IMR-90 (cell line): Measurements from ENCODE around the gene BPI. TPM values are rescaled to one million over a fixed set of nuclear protein-coding genes. Genes with fewer than 3 reads are reported as not detected.
A peak's percentile ranks its signal among the peaks of the same experiment; 100 is the strongest.

Source experiments
- ATAC-seq: fragments of 200-7000 bp; cut with Tn5 transposase; 2 replicates; pipeline ENCODE4 v1.9.1; 2020; ENCODE audit warnings: low read depth, mild to moderate bottlenecking, moderate library complexity
- BruUV-seq: library from RNA; stranded (reverse); fragments of 400-500 nt; replicated peaks from 2 replicates; lab custom pipeline; 2021; lab: Mats Ljungman, UMichigan
- CTCF ChIA-PET: fragments of 300-600 bp; formaldehyde crosslinking; extraction: SDS; loops from one replicate; lab custom pipeline; 2021; ENCODE audit warnings: antibody characterized with exemption; lab: Yijun Ruan, JAX
- POLR2A ChIA-PET: fragments of 300-600 bp; sonication (Branson Sonifier 250); formaldehyde crosslinking; loops from one replicate; lab custom pipeline; 2022; ENCODE audit warnings: antibody characterized with exemption; ENCODE audit not compliant: unreplicated experiment; lab: Charles Lee
- DNase-seq: peaks from one replicate; pipeline ENCODE4 v3.0.0; 2013
- H2AFZ ChIP-seq: replicated peaks from 2 replicates; pipeline ENCODE3; 2013; ENCODE audit warnings: low read length, mild to moderate bottlenecking; ENCODE audit not compliant: poor library complexity
- H2AK5ac ChIP-seq: 2 replicates; pipeline ENCODE4 v1.6.1; 2013; ENCODE audit warnings: low read depth, low read length, inconsistent platforms
- H2AK9ac ChIP-seq: replicated peaks from 2 replicates; pipeline ENCODE3; 2013; ENCODE audit warnings: mild to moderate bottlenecking, low read depth, low read length, moderate library complexity; ENCODE audit not compliant: poor library complexity
- H2BK120ac ChIP-seq: 2 replicates; pipeline ENCODE4 v1.6.1; 2013; ENCODE audit warnings: low read depth, low read length, inconsistent platforms
- H2BK15ac ChIP-seq: 3 replicates; pipeline ENCODE4 v1.6.1; 2013; ENCODE audit warnings: low read depth, low read length, inconsistent platforms
- H2BK20ac ChIP-seq: 2 replicates; pipeline ENCODE4 v1.6.1; 2013; ENCODE audit warnings: low read depth, mild to moderate bottlenecking, inconsistent platforms, low read length, moderate library complexity
- H2BK5ac ChIP-seq: 2 replicates; pipeline ENCODE4 v1.6.1; 2013; ENCODE audit warnings: mild to moderate bottlenecking, low read depth, low read length, inconsistent platforms; ENCODE audit not compliant: poor library complexity, severe bottlenecking
- H3K14ac ChIP-seq: replicated peaks from 2 replicates; pipeline ENCODE4 v1.6.1; 2013; ENCODE audit warnings: low read depth, low read length, inconsistent platforms
- H3K18ac ChIP-seq: 2 replicates; pipeline ENCODE4 v1.6.1; 2013; ENCODE audit warnings: low read depth, low read length, control low read depth
- H3K23ac ChIP-seq: 2 replicates; pipeline ENCODE4 v1.6.1; 2013; ENCODE audit warnings: low read depth, low read length, inconsistent platforms
- H3K27ac ChIP-seq: 2 replicates; pipeline ENCODE4 v1.5.1; 2013; ENCODE audit warnings: mild to moderate bottlenecking, control low read depth, low read length; ENCODE audit not compliant: insufficient read depth
- H3K27me3 ChIP-seq: 2 replicates; pipeline ENCODE4 v1.6.1; 2013; ENCODE audit warnings: low read length; ENCODE audit not compliant: control insufficient read depth, insufficient read depth
- H3K36me3 ChIP-seq: 2 replicates; pipeline ENCODE4 v1.6.1; 2013; ENCODE audit warnings: low read length, mixed read lengths; ENCODE audit not compliant: control insufficient read depth, insufficient read depth
- H3K4ac ChIP-seq: 2 replicates; pipeline ENCODE4 v1.6.1; 2013; ENCODE audit warnings: low read depth, low read length, inconsistent platforms
- H3K4me1 ChIP-seq: 2 replicates; pipeline ENCODE4 v1.6.1; 2013; ENCODE audit warnings: low read length, mixed read lengths; ENCODE audit not compliant: control insufficient read depth, insufficient read depth
- H3K4me2 ChIP-seq: 2 replicates; pipeline ENCODE4 v1.6.1; 2013; ENCODE audit warnings: low read depth, mild to moderate bottlenecking, control low read depth, low read length, moderate library complexity
- H3K4me3 ChIP-seq: 2 replicates; pipeline ENCODE4 v1.5.1; 2013; ENCODE audit warnings: low read depth, mild to moderate bottlenecking, control low read depth, low read length, moderate library complexity; ENCODE audit not compliant: insufficient read depth
- H3K56ac ChIP-seq: 2 replicates; pipeline ENCODE4 v1.6.1; 2013; ENCODE audit warnings: low read length, inconsistent platforms; ENCODE audit not compliant: insufficient read depth; ENCODE audit errors: extremely low read depth
- H3K79me1 ChIP-seq, 2 experiments: 2 replicates each; pipeline ENCODE4 v1.6.1; 2013; ENCODE audit warnings: low read length in 2 of 2, inconsistent platforms in 1 of 2, low read depth in 1 of 2
- H3K9ac ChIP-seq: 2 replicates; pipeline ENCODE4 v1.6.1; 2013; ENCODE audit warnings: low read depth, low read length, control low read depth
- H3K9me1 ChIP-seq: 2 replicates; pipeline ENCODE4 v1.6.1; 2013; ENCODE audit warnings: low read length, inconsistent platforms; ENCODE audit not compliant: insufficient read depth
- H3K9me3 ChIP-seq: 2 replicates; pipeline ENCODE4 v1.6.1; 2013; ENCODE audit warnings: low read length; ENCODE audit not compliant: control insufficient read depth, insufficient read depth
- H4K20me1 ChIP-seq: 2 replicates; pipeline ENCODE4 v1.6.1; 2013; ENCODE audit warnings: low read length, inconsistent platforms; ENCODE audit not compliant: insufficient read depth
- H4K5ac ChIP-seq: 2 replicates; pipeline ENCODE4 v1.6.1; 2013; ENCODE audit warnings: mild to moderate bottlenecking, low read depth, low read length, control low read depth
- H4K8ac ChIP-seq, 2 experiments: 2 replicates each; pipeline ENCODE4 v1.6.1; 2013; ENCODE audit warnings: low read depth in 2 of 2, low read length in 2 of 2, control low read depth in 1 of 2, inconsistent platforms in 1 of 2
- H4K91ac ChIP-seq: 2 replicates; pipeline ENCODE4 v1.6.1; 2013; ENCODE audit warnings: low read depth, low read length, inconsistent platforms; ENCODE audit not compliant: insufficient read depth
- CEBPB ChIP-seq: IDR thresholded peaks from 2 replicates; pipeline ENCODE4 v1.6.1; 2012; ENCODE audit warnings: low read depth, low read length, improper control_type of control experiment
- MAFK ChIP-seq: IDR thresholded peaks from 2 replicates; pipeline ENCODE4 v1.6.1; 2012; ENCODE audit warnings: low read depth, low read length, improper control_type of control experiment
- MAZ ChIP-seq: IDR thresholded peaks from 2 replicates; pipeline ENCODE4 v1.6.1; 2012; ENCODE audit warnings: low read depth, mild to moderate bottlenecking, low read length, improper control_type of control experiment, moderate library complexity, borderline replicate concordance
- RFX5 ChIP-seq: IDR thresholded peaks from 2 replicates; pipeline ENCODE4 v1.8.0; 2012; ENCODE audit warnings: low read depth, mild to moderate bottlenecking, low read length, moderate library complexity
- SMC3 ChIP-seq: fragments of 150-350 bp; IDR thresholded peaks from 2 replicates; pipeline ENCODE4 v1.6.1; 2016; ENCODE audit warnings: low read depth, mild to moderate bottlenecking, antibody characterized with exemption, low read length, moderate library complexity
- WGBS, 2 experiments: methylation state at CpG; one replicate each; pipeline versions ENCODE4 v1.1.5 to v1.1.7; 2013; ENCODE audit warnings: missing lambda C conversion rate in 2 of 2; ENCODE audit not compliant: insufficient read length in 1 of 2; ENCODE audit errors: extremely low coverage in 2 of 2; 5-methylcytosine and 5-hydroxymethylcytosine counted together
- dilution Hi-C: fragments of 300-500 bp; cut with HindIII; formaldehyde crosslinking; loops from one replicate; pipeline ENCODE4 v1.14.3; 2018; ENCODE audit warnings: low sequenced_read_pairs; ENCODE audit not compliant: unreplicated experiment
- in situ Hi-C: fragments of 300-500 bp; cut with MboI; formaldehyde crosslinking; loops from 3 replicates; pipeline ENCODE4 v1.14.3; 2019; ENCODE audit warnings: low sequenced_read_pairs, inconsistent platforms, mixed read lengths
- intact Hi-C: fragments of 100-400 bp; cut with micrococcal nuclease; formaldehyde crosslinking; loops from 2 replicates; pipeline ENCODE4 v1.10.0; 2022
- polyA plus RNA-seq, 3 experiments: library from polyadenylated mRNA; depleted of rRNA; stranded (reverse); fragments of >200 nt; gene quantifications; 2 replicates each; pipeline ENCODE4 v1.2.3, GENCODE V29; 2012; ENCODE audit warnings: low replicate concordance in 1 of 3
- total RNA-seq: library from RNA; depleted of rRNA; stranded (reverse); fragments of >200 nt; gene quantifications from 2 replicates; pipeline ENCODE4 v1.2.3, GENCODE V29; 2012

The BPI gene
- total and polyA plus RNA-seq, 2 of the 4 experiments (the other 2 are of a cell fraction), result 0.05 TPM; not detected in 1

DNA sequence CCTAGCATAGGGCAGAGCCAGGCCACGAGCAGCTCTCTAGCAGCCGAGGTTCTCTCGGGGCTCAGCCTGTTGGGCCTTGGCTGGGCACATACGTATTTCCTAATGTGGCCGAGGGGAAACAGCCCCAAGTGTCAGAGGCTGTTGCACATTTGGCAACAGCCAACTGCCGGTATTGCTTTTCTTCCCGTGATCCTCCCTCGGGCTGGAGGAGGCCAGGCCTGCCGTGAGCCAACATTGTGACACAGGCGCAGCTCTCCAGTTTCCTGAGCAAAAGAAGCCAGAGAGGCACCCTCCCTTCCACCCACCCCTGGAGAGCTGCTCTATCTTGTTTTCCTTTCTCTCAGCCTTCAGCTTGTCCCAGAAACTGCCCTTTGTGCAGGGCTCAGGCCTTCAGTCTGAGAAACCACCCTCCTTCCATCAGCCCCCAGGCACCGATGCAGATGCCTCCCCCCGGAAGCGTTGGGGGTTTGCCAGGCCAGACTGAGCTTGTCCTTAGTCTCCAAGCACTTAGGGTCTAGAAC lies 5.1 kb upstream of the BPI start:
- H3K56ac ChIP-seq, result no peak overlapping the region
- no peak overlapping the region for H3K4me2 ChIP-seq
- H3K9ac ChIP-seq, result peak overlapping the region; percentile 57
- H2AK5ac ChIP-seq, result no peak overlapping the region
- H2AFZ ChIP-seq, result peak overlapping the region; percentile 90
- BruUV-seq, result no TSS peak
- H2AK9ac ChIP-seq, result peak overlapping the region; percentile 29
- ATAC-seq (peak; percentile 73), DNase-seq (peak; percentile 48)
- no peak for TF ChIP-seq MAFK
- no peak for TF ChIP-seq RFX5
- peak; percentile 40; the same call in 1 of the 2 replicates for TF ChIP-seq CEBPB
- TF ChIP-seq MAZ, result no peak
- no peak for TF ChIP-seq SMC3
- no peaks in the 10 kb centered on the region for H3K9me3 ChIP-seq
- H2BK20ac ChIP-seq, result peak overlapping the region; percentile 39; the same call in 1 of the 2 replicates
- H3K9me1 ChIP-seq, result 0 out of 2 replicates have a peak, but pooled peaks cover 2% of the 10 kb centered on the region
- H3K36me3 ChIP-seq, result no peaks in the 10 kb centered on the region
- POLR2A ChIA-PET, result no interaction called here
- peak overlapping the region; percentile 74 for H2BK120ac ChIP-seq
- CTCF ChIA-PET, result interaction anchor here (1.0 kb wide), 1 partner anchor 78 kb away, joined by 5 read pairs; no protein-coding TSS in a partner anchor
- dilution Hi-C loops (no loop called here), in situ Hi-C loops (no loop called here), intact Hi-C loops (no loop called here)
- H4K91ac ChIP-seq, result peak overlapping the region; percentile 58
- 34% methylated on average over 9 of the region's 13 CpGs; no CpG with 5 or more reads in 1 of the 2 experiments for WGBS, 2 experiments
- H4K20me1 ChIP-seq, result no peaks in the 10 kb centered on the region
- 0 out of 2 replicates have a peak overlapping the region, but pooled peaks have one; percentile 67 for H3K14ac ChIP-seq
- peak overlapping the region; percentile 65 for H3K27ac ChIP-seq
- H3K18ac ChIP-seq, result peak overlapping the region; percentile 30; the same call in 1 of the 2 replicates
- H3K23ac ChIP-seq, result 0 out of 2 replicates have a peak overlapping the region, but pooled peaks have one; percentile 21
- H3K27me3 ChIP-seq, result peaks cover 20% of the 10 kb centered on the region
- H2BK5ac ChIP-seq, result peak overlapping the region; percentile 34
- peaks cover 5% of the 10 kb centered on the region for H3K4me1 ChIP-seq
- no peaks in the 10 kb centered on the region for H3K79me1 ChIP-seq
- peak overlapping the region; percentile 92 for H4K5ac ChIP-seq
- no peak overlapping the region for H2BK15ac ChIP-seq
- peak overlapping the region; percentile 81 to 91 for H4K8ac ChIP-seq
- peak overlapping the region; percentile 77 for H3K4ac ChIP-seq
- no peak overlapping the region for H3K4me3 ChIP-seq
